ENCODE results near the gene FAM107B. TPM values are rescaled to one million over a fixed set of nuclear protein-coding genes. Genes with fewer than 3 reads are reported as not detected.

The FAM107B gene
- total RNA-seq, 1 donor from 2014 or later = 43.0 TPM

- no peak for TF ChIP-seq EZH2phosphoT487 (IDR thresholded peaks at IDR 0.05)
- no peak for TF ChIP-seq EZH2 (IDR thresholded peaks at IDR 0.05)
- TF ChIP-seq, protein P1, sequence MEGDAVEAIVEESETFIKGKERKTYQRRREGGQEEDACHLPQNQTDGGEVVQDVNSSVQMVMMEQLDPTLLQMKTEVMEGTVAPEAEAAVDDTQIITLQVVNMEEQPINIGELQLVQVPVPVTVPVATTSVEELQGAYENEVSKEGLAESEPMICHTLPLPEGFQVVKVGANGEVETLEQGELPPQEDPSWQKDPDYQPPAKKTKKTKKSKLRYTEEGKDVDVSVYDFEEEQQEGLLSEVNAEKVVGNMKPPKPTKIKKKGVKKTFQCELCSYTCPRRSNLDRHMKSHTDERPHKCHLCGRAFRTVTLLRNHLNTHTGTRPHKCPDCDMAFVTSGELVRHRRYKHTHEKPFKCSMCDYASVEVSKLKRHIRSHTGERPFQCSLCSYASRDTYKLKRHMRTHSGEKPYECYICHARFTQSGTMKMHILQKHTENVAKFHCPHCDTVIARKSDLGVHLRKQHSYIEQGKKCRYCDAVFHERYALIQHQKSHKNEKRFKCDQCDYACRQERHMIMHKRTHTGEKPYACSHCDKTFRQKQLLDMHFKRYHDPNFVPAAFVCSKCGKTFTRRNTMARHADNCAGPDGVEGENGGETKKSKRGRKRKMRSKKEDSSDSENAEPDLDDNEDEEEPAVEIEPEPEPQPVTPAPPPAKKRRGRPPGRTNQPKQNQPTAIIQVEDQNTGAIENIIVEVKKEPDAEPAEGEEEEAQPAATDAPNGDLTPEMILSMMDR (IDR thresholded peaks at IDR 0.05) = no peak
- peaks cover 22% of the 10 kb centered on the region for H3K79me2 ChIP-seq (ENCODE audit: low read depth)
- no peaks in the 10 kb centered on the region for H3K9me3 ChIP-seq (ENCODE audit: low read depth)
- peaks cover 10% of the 10 kb centered on the region for H4K20me1 ChIP-seq (ENCODE audit: low read depth)
- H3K9ac ChIP-seq = no peak overlapping the region
- Mint-ChIP-seq H3K36me3 (peaks cover 5% of the 10 kb centered on the region), H3K4me3 (no peak overlapping the region), H3K27me3 (ENCODE audit: insufficient read depth, low read depth) (no peaks in the 10 kb centered on the region), H3K4me1 (peaks cover 43% of the 10 kb centered on the region), H3K9me3 (no peaks in the 10 kb centered on the region), H3K27ac (no peak overlapping the region)
- no peaks in the 10 kb centered on the region for H3K36me3 ChIP-seq
- H3K4me3 ChIP-seq = no peak overlapping the region
- H3F3A ChIP-seq (ENCODE audit: low read depth) = peaks cover 3% of the 10 kb centered on the region
- no peak overlapping the region for H3K27ac ChIP-seq
- peaks cover 7% of the 10 kb centered on the region for H3K4me1 ChIP-seq
- DNase-seq (ENCODE audit: low spot score) = no peak
- H3K27me3 ChIP-seq = no peaks in the 10 kb centered on the region
- H3K4me2 ChIP-seq = no peak overlapping the region
- H2AFZ ChIP-seq (replicated peaks) = no peak overlapping the region
Observed at GRCh38 chr10:14553448-14553847, 221.2 kb downstream of the FAM107B start.

DNA sequence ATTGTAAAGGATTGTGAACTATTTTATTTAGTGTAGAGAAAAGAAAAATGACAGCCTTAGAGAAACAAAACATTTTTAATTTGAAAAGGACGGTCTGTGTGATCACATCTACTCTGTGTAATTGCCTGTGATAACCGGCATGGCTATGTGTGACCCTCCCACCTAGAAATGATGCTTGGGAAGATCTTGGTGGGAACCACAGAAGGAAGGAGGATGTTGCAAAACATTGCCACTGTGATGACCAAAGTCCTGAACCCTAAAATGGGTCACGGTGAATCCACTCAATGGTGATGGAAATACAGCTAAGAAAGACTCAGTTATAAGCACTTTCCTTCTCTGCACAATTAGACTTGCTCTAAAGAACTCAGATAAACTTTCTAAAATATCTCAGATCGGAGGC, 222.7 kb downstream of the FAM107B start:
- peaks cover 20% of the 10 kb centered on the region for H3K4me1 ChIP-seq
- no peak overlapping the region for H3K9ac ChIP-seq
- no peak overlapping the region for H3K4me2 ChIP-seq
- Mint-ChIP-seq H3K27ac (no peak overlapping the region), H3K27me3 (ENCODE audit: insufficient read depth, low read depth) (peaks cover 2% of the 10 kb centered on the region), H3K9me3 (no peaks in the 10 kb centered on the region), H3K4me1 (peaks cover 40% of the 10 kb centered on the region), H3K36me3 (peaks cover 8% of the 10 kb centered on the region), H3K4me3 (no peak overlapping the region)
- DNase-seq (ENCODE audit: low spot score) = no peak
- no peak for TF ChIP-seq EZH2phosphoT487 (IDR thresholded peaks at IDR 0.05)
- TF ChIP-seq, protein P1 (IDR thresholded peaks at IDR 0.05) = no peak
- TF ChIP-seq EZH2 (IDR thresholded peaks at IDR 0.05) = no peak
- no peaks in the 10 kb centered on the region for H3K36me3 ChIP-seq
- no peaks in the 10 kb centered on the region for H3K9me3 ChIP-seq (ENCODE audit: low read depth)
- H3K4me3 ChIP-seq = no peak overlapping the region
- H3K79me2 ChIP-seq (ENCODE audit: low read depth) = peaks cover 26% of the 10 kb centered on the region
- H3K27ac ChIP-seq = no peak overlapping the region
- H3F3A ChIP-seq (ENCODE audit: low read depth) = peaks cover 3% of the 10 kb centered on the region
- peaks cover 10% of the 10 kb centered on the region for H4K20me1 ChIP-seq (ENCODE audit: low read depth)
- H2AFZ ChIP-seq (replicated peaks) = no peak overlapping the region
- no peaks in the 10 kb centered on the region for H3K27me3 ChIP-seq

GRCh38 chr10:14550471-14550981, 224.2 kb downstream of the FAM107B start:
- Mint-ChIP-seq H3K4me3 (no peak overlapping the region), H3K27ac (peak overlapping the region; percentile 48), H3K4me1 (peaks cover 36% of the 10 kb centered on the region), H3K36me3 (peaks cover 8% of the 10 kb centered on the region), H3K27me3 (ENCODE audit: insufficient read depth, low read depth) (peaks cover 2% of the 10 kb centered on the region), H3K9me3 (no peaks in the 10 kb centered on the region)
- Histone ChIP-seq H3K9me3 (ENCODE audit: low read depth) (no peaks in the 10 kb centered on the region), H3F3A (ENCODE audit: low read depth) (no peaks in the 10 kb centered on the region), H3K4me2 (no peak overlapping the region), H3K9ac (no peak overlapping the region), H2AFZ (replicated peaks) (no peak overlapping the region), H3K27me3 (no peaks in the 10 kb centered on the region), H4K20me1 (ENCODE audit: low read depth) (no peaks in the 10 kb centered on the region), H3K79me2 (ENCODE audit: low read depth) (peaks cover 21% of the 10 kb centered on the region), H3K27ac (no peak overlapping the region), H3K36me3 (no peaks in the 10 kb centered on the region), H3K4me3 (no peak overlapping the region), H3K4me1 (peaks cover 15% of the 10 kb centered on the region)
- no peak for TF ChIP-seq EZH2phosphoT487 (IDR thresholded peaks at IDR 0.05)
- TF ChIP-seq EZH2 (IDR thresholded peaks at IDR 0.05) = no peak
- TF ChIP-seq, protein P1 (IDR thresholded peaks at IDR 0.05) = no peak
- DNase-seq (ENCODE audit: low spot score) = no peak

Measured in neural progenitor cell (in vitro differentiated cells).